ENCODE results near the gene PARN. TPM values are rescaled to one million over a fixed set of nuclear protein-coding genes. Genes with fewer than 3 reads are reported as not detected.

PARN gene
- total and polyA plus RNA-seq, 2 of the 4 experiments (the other 2 are of a cell fraction): 24.6 to 25.1 TPM

- Histone ChIP-seq H4K8ac (ENCODE audit: low read depth in 2 of 2, low read length in 2 of 2) (no peak overlapping the region), H3K4ac (ENCODE audit: low read depth, low read length) (no peak overlapping the region), H3K9ac (ENCODE audit: low read depth, low read length) (no peak overlapping the region), H2AFZ (replicated peaks; ENCODE audit: low read length, poor library complexity) (no peak overlapping the region), H2BK5ac (ENCODE audit: low read depth, low read length, poor library complexity, severe bottlenecking) (no peak overlapping the region), H2BK20ac (ENCODE audit: low read depth, low read length) (no peak overlapping the region), H3K79me1 (ENCODE audit: low read depth in 1 of 2, low read length in 2 of 2) (peaks cover 9 to 20% of the 10 kb centered on the region in 2 experiments), H4K20me1 (ENCODE audit: insufficient read depth, low read length) (no peaks in the 10 kb centered on the region), H3K23ac (ENCODE audit: low read depth, low read length) (no peak overlapping the region), H2AK5ac (ENCODE audit: low read depth, low read length) (no peak overlapping the region), H2BK15ac (ENCODE audit: low read depth, low read length) (no peak overlapping the region), H2BK120ac (ENCODE audit: low read depth, low read length) (no peak overlapping the region), H3K14ac (replicated peaks; ENCODE audit: low read depth, low read length) (no peak overlapping the region), H3K36me3 (ENCODE audit: control insufficient read depth, insufficient read depth, low read length) (peaks cover 48% of the 10 kb centered on the region), H3K4me3 (ENCODE audit: insufficient read depth, low read depth, low read length) (no peak overlapping the region), H3K56ac (ENCODE audit: extremely low read depth, insufficient read depth, low read length) (no peak overlapping the region), H3K9me3 (ENCODE audit: control insufficient read depth, insufficient read depth, low read length) (no peaks in the 10 kb centered on the region), H4K91ac (ENCODE audit: insufficient read depth, low read depth, low read length) (no peak overlapping the region), H2AK9ac (replicated peaks; ENCODE audit: low read depth, low read length, poor library complexity) (no peak overlapping the region), H4K5ac (ENCODE audit: low read depth, low read length) (no peak overlapping the region), H3K27me3 (ENCODE audit: control insufficient read depth, insufficient read depth, low read length) (no peaks in the 10 kb centered on the region), H3K18ac (ENCODE audit: low read depth, low read length) (no peak overlapping the region), H3K4me2 (ENCODE audit: low read depth, low read length) (no peak overlapping the region), H3K27ac (ENCODE audit: insufficient read depth, low read length) (no peak overlapping the region), H3K9me1 (ENCODE audit: insufficient read depth, low read length) (no peaks in the 10 kb centered on the region), H3K4me1 (ENCODE audit: control insufficient read depth, insufficient read depth, low read length) (no peaks in the 10 kb centered on the region)
- CTCF ChIA-PET: no interaction called here
- ATAC-seq (ENCODE audit: low read depth) (no peak), DNase-seq (no peak)
- in situ Hi-C loops (cut with MboI; ENCODE audit: low sequenced_read_pairs) (no loop called here), dilution Hi-C loops (cut with HindIII; ENCODE audit: low sequenced_read_pairs, unreplicated experiment) (no loop called here), intact Hi-C loops (cut with micrococcal nuclease) (no loop called here)
- WGBS, 2 experiments (ENCODE audit: extremely low coverage in 2 of 2, insufficient read length in 1 of 2): no CpG with 5 or more reads among the region's 2 CpGs
- no TSS peak for BruUV-seq (replicated peaks)
- TF ChIP-seq MAFK (IDR thresholded peaks at IDR 0.05; ENCODE audit: low read depth, low read length) (no peak), CEBPB (IDR thresholded peaks at IDR 0.05; ENCODE audit: low read depth, low read length) (no peak), CTCF (conservative IDR thresholded peaks at IDR 0.05; ENCODE audit: low read depth, low read length) (no peak), RFX5 (IDR thresholded peaks at IDR 0.05; ENCODE audit: low read depth, low read length) (no peak), MAZ (IDR thresholded peaks at IDR 0.05; ENCODE audit: borderline replicate concordance, low read depth, low read length) (no peak), SMC3 (IDR thresholded peaks at IDR 0.05; ENCODE audit: low read depth, low read length) (no peak), POLR2A (IDR thresholded peaks at IDR 0.05; ENCODE audit: low read depth, low read length) (no peak), NFE2L2 (IDR thresholded peaks at IDR 0.05; ENCODE audit: low read depth, low read length) (no peak), CHD1 (IDR thresholded peaks at IDR 0.05; ENCODE audit: low read depth, low read length) (no peak), MXI1 (IDR thresholded peaks at IDR 0.05; ENCODE audit: borderline replicate concordance, low read depth, low read length) (no peak), BHLHE40 (IDR thresholded peaks at IDR 0.05; ENCODE audit: low read depth, low read length) (no peak)
- TF ChIP-seq, protein P1, sequence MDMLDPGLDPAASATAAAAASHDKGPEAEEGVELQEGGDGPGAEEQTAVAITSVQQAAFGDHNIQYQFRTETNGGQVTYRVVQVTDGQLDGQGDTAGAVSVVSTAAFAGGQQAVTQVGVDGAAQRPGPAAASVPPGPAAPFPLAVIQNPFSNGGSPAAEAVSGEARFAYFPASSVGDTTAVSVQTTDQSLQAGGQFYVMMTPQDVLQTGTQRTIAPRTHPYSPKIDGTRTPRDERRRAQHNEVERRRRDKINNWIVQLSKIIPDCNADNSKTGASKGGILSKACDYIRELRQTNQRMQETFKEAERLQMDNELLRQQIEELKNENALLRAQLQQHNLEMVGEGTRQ (IDR thresholded peaks at IDR 0.05; ENCODE audit: low read depth, low read length): no peak
- POLR2A ChIA-PET (ENCODE audit: unreplicated experiment): no interaction called here
Measured at GRCh38 chr16:14652726-14653125, 22.7 kb upstream of the PARN start.
